HG03108 (cell line): ENCODE data around the gene PABPN1.

Experiments used
- ATAC-seq: cut with Tn5 transposase; IDR thresholded peaks from one replicate; pipeline ENCODE4 v1.9.1; 2021; ENCODE audit warnings: moderate library complexity; ENCODE audit not compliant: unreplicated experiment

Gene PABPN1

GRCh38 chr14:23358042-23358441 lies 36.8 kb downstream of the PABPN1 start:
- ATAC-seq, result no peak

- ATAC-seq, result no peak
These were observed 37.4 kb downstream of the PABPN1 start for GRCh38 chr14:23358553-23359166.

GRCh38 chr14:23359167-23359626 lies 37.9 kb downstream of the PABPN1 start:
- no peak for ATAC-seq

GRCh38 chr14:23359722-23360447 lies 38.6 kb downstream of the PABPN1 start:
- ATAC-seq, result no peak

- no peak for ATAC-seq
These were observed 39.2 kb downstream of the PABPN1 start for GRCh38 chr14:23360496-23360895.

- ATAC-seq, result no peak
These were observed 40.1 kb downstream of the PABPN1 start for GRCh38 chr14:23361320-23361719.

GRCh38 chr14:23361763-23362162 lies 40.5 kb downstream of the PABPN1 start:
- no peak for ATAC-seq

GRCh38 chr14:23362200-23362599 lies 40.9 kb downstream of the PABPN1 start:
- no peak for ATAC-seq

GRCh38 chr14:23364164-23365035 lies 43.1 kb downstream of the PABPN1 start:
- no peak for ATAC-seq

- no peak for ATAC-seq
These were observed 43.9 kb downstream of the PABPN1 start, which contains the start of gene EFS for GRCh38 chr14:23365036-23365731. Gene EFS, minus strand, starts transcription at chr14:23365172. Its CDS starts 147 bp downstream, at chr14:23365025.

- no peak for ATAC-seq
These were observed 44.6 kb downstream of the PABPN1 start for GRCh38 chr14:23365732-23366425.

- ATAC-seq, result no peak
These were observed 45.2 kb downstream of the PABPN1 start for GRCh38 chr14:23366426-23366921.

GRCh38 chr14:23370221-23370620 lies 49.0 kb downstream of the PABPN1 start:
- ATAC-seq, result no peak

- ATAC-seq, result no peak
These were observed 50.6 kb downstream of the PABPN1 start for GRCh38 chr14:23371865-23372264.

- no peak for ATAC-seq
These were observed 51.3 kb downstream of the PABPN1 start, which contains the start of gene IL25 for GRCh38 chr14:23372509-23372908. Gene IL25, plus strand, starts transcription at chr14:23372809.

GRCh38 chr14:23373041-23373440 lies 51.8 kb downstream of the PABPN1 start:
- ATAC-seq, result no peak
